Mammary epithelial cell (primary cell): Measurements from ENCODE around the gene ANKS6.

ENCODE experiments used
- EZH2 ChIP-seq: IDR thresholded peaks from 2 replicates; pipeline ENCODE4 v1.6.1; 2012; ENCODE audit warnings: low read length, inconsistent platforms, borderline replicate concordance
- TF ChIP-seq, protein P1 (sequence below), 2 donors: IDR thresholded peaks in 1 of 2; conservative IDR thresholded peaks in 1 of 2; 2 replicates each; pipeline ENCODE4 v1.5.1; 2011 to 2012; ENCODE audit warnings: inconsistent platforms in 2 of 2, low read length in 2 of 2, mild to moderate bottlenecking in 2 of 2, control low read depth in 1 of 2, low read depth in 1 of 2; ENCODE audit not compliant: insufficient read depth in 1 of 2; ENCODE audit errors: extremely low read depth in 1 of 2

- TF ChIP-seq, protein P1, sequence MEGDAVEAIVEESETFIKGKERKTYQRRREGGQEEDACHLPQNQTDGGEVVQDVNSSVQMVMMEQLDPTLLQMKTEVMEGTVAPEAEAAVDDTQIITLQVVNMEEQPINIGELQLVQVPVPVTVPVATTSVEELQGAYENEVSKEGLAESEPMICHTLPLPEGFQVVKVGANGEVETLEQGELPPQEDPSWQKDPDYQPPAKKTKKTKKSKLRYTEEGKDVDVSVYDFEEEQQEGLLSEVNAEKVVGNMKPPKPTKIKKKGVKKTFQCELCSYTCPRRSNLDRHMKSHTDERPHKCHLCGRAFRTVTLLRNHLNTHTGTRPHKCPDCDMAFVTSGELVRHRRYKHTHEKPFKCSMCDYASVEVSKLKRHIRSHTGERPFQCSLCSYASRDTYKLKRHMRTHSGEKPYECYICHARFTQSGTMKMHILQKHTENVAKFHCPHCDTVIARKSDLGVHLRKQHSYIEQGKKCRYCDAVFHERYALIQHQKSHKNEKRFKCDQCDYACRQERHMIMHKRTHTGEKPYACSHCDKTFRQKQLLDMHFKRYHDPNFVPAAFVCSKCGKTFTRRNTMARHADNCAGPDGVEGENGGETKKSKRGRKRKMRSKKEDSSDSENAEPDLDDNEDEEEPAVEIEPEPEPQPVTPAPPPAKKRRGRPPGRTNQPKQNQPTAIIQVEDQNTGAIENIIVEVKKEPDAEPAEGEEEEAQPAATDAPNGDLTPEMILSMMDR (conservative IDR thresholded peaks at IDR 0.05 in 1 of 2, IDR thresholded peaks at IDR 0.05 in 1 of 2; ENCODE audit: extremely low read depth in 1 of 2, insufficient read depth in 1 of 2, low read depth in 1 of 2, low read length in 2 of 2): no peak
- TF ChIP-seq EZH2: no peak
These were observed 60.1 kb downstream of the ANKS6 start for GRCh38 chr9:98736226-98736625.
